ENCODE results near the gene BCL6. TPM values are rescaled to one million over a fixed set of nuclear protein-coding genes. Genes with fewer than 3 reads are reported as not detected.
A peak's percentile ranks its signal among the peaks of the same experiment; 100 is the strongest.

The BCL6 gene
- total RNA-seq, 4 donors from 2014 or later = 203 to 661 (median 285) TPM

GRCh38 chr3:187729598-187729997, 15.7 kb downstream of the BCL6 start:
- H3K27ac ChIP-seq = no peak overlapping the region
- peaks cover 100% of the 10 kb centered on the region for H3K36me3 ChIP-seq
- no peaks in the 10 kb centered on the region for H3K27me3 ChIP-seq
- 98% methylated on average over 6 of the region's 12 CpGs for WGBS
- H3K9me3 ChIP-seq = no peaks in the 10 kb centered on the region
- H3K4me1 ChIP-seq = peaks cover 20% of the 10 kb centered on the region
- no peak for TF ChIP-seq POLR2A (IDR thresholded peaks at IDR 0.05)
- no peak for TF ChIP-seq POLR2AphosphoS5 (IDR thresholded peaks at IDR 0.05)
- no peak for TF ChIP-seq EP300 (IDR thresholded peaks at IDR 0.05)
- TF ChIP-seq CTCF (IDR thresholded peaks at IDR 0.05) = no peak
- H3K4me3 ChIP-seq = no peak overlapping the region
- DNase-seq (ENCODE audit: low spot score in 2 of 2) = no peak

- no peaks in the 10 kb centered on the region for H3K27me3 ChIP-seq
- no peak overlapping the region for H3K4me3 ChIP-seq
- TF ChIP-seq EP300 (IDR thresholded peaks at IDR 0.05) (no peak), CTCF (IDR thresholded peaks at IDR 0.05) (no peak), POLR2AphosphoS5 (IDR thresholded peaks at IDR 0.05) (no peak), POLR2A (IDR thresholded peaks at IDR 0.05) (no peak)
- H3K36me3 ChIP-seq = peaks cover 100% of the 10 kb centered on the region
- DNase-seq (ENCODE audit: low spot score in 2 of 2) = no peak
- H3K4me1 ChIP-seq = peaks cover 16% of the 10 kb centered on the region
- WGBS = 86% methylated on average over 2 of the region's 13 CpGs
- H3K27ac ChIP-seq = no peak overlapping the region
- no peaks in the 10 kb centered on the region for H3K9me3 ChIP-seq
Observed at GRCh38 chr3:187728940-187729583, 16.2 kb downstream of the BCL6 start.

GRCh38 chr3:187728248-187728647, 17.0 kb downstream of the BCL6 start:
- TF ChIP-seq CTCF (IDR thresholded peaks at IDR 0.05) (no peak), EP300 (IDR thresholded peaks at IDR 0.05) (no peak), POLR2A (IDR thresholded peaks at IDR 0.05) (no peak), POLR2AphosphoS5 (IDR thresholded peaks at IDR 0.05) (no peak)
- Histone ChIP-seq H3K4me1 (peaks cover 16% of the 10 kb centered on the region), H3K9me3 (no peaks in the 10 kb centered on the region), H3K27me3 (no peaks in the 10 kb centered on the region), H3K4me3 (no peak overlapping the region), H3K27ac (no peak overlapping the region), H3K36me3 (peaks cover 100% of the 10 kb centered on the region)
- DNase-seq (ENCODE audit: low spot score in 2 of 2) = no peak
- WGBS = 93% methylated on average over 8 of the region's 8 CpGs

- no peak for TF ChIP-seq POLR2A (IDR thresholded peaks at IDR 0.05)
- TF ChIP-seq CTCF (IDR thresholded peaks at IDR 0.05) = no peak
- no peak for TF ChIP-seq POLR2AphosphoS5 (IDR thresholded peaks at IDR 0.05)
- TF ChIP-seq EP300 (IDR thresholded peaks at IDR 0.05) = no peak
- 91% methylated on average over 7 of the region's 13 CpGs for WGBS
- Histone ChIP-seq H3K4me3 (no peak overlapping the region), H3K4me1 (peaks cover 16% of the 10 kb centered on the region), H3K27ac (no peak overlapping the region), H3K27me3 (no peaks in the 10 kb centered on the region), H3K9me3 (no peaks in the 10 kb centered on the region), H3K36me3 (peaks cover 100% of the 10 kb centered on the region)
- no peak for DNase-seq (ENCODE audit: low spot score in 2 of 2)
Observed at GRCh38 chr3:187726564-187726963, 18.7 kb downstream of the BCL6 start.

- no peak for DNase-seq (ENCODE audit: low spot score in 2 of 2)
- Histone ChIP-seq H3K27ac (peak overlapping the region; percentile 7), H3K9me3 (no peaks in the 10 kb centered on the region), H3K36me3 (peaks cover 100% of the 10 kb centered on the region), H3K27me3 (no peaks in the 10 kb centered on the region), H3K4me3 (no peak overlapping the region), H3K4me1 (peaks cover 16% of the 10 kb centered on the region)
- WGBS = 60% methylated on average over 7 of the region's 7 CpGs
- TF ChIP-seq CTCF (IDR thresholded peaks at IDR 0.05) = no peak
- no peak for TF ChIP-seq POLR2AphosphoS5 (IDR thresholded peaks at IDR 0.05)
- TF ChIP-seq POLR2A (IDR thresholded peaks at IDR 0.05) = no peak
- no peak for TF ChIP-seq EP300 (IDR thresholded peaks at IDR 0.05)
Observed at GRCh38 chr3:187725653-187726370, 19.5 kb downstream of the BCL6 start.
